ENCODE results near the gene ZFP36L2.

ZFP36L2 gene

GRCh38 chr2:43224131-43224570, 2.3 kb downstream of the ZFP36L2 start:
- DNase-seq (ENCODE audit: low read depth in 2 of 2): peak; percentile 58 to 65

GRCh38 chr2:43223521-43224001, 2.8 kb downstream of the ZFP36L2 start:
- DNase-seq (ENCODE audit: low read depth in 2 of 2): no peak

GRCh38 chr2:43222475-43223309, 3.7 kb downstream of the ZFP36L2 start:
- no peak for DNase-seq (ENCODE audit: low read depth in 2 of 2)

GRCh38 chr2:43221763-43222474, 4.5 kb downstream of the ZFP36L2 start:
- DNase-seq (ENCODE audit: low read depth in 2 of 2): peak in 1 of 2 donors; percentile 61

- DNase-seq (ENCODE audit: low read depth in 2 of 2): no peak
These were observed 5.2 kb downstream of the ZFP36L2 start for GRCh38 chr2:43221124-43221762.

GRCh38 chr2:43220760-43221123, 5.7 kb downstream of the ZFP36L2 start:
- DNase-seq (ENCODE audit: low read depth in 2 of 2): no peak

GRCh38 chr2:43220229-43220751, 6.1 kb downstream of the ZFP36L2 start:
- DNase-seq (ENCODE audit: low read depth in 2 of 2): no peak

- peak; percentile 65 to 68 for DNase-seq (ENCODE audit: low read depth in 2 of 2)
These were observed 6.8 kb downstream of the ZFP36L2 start for GRCh38 chr2:43219383-43220228.

GRCh38 chr2:43218702-43219382, 7.6 kb downstream of the ZFP36L2 start:
- DNase-seq (ENCODE audit: low read depth in 2 of 2): peak in 1 of 2 donors; percentile 41

- DNase-seq (ENCODE audit: low read depth in 2 of 2): no peak
These were observed 8.2 kb downstream of the ZFP36L2 start for GRCh38 chr2:43218155-43218701.

GRCh38 chr2:43217228-43218154, 8.9 kb downstream of the ZFP36L2 start:
- DNase-seq (ENCODE audit: low read depth in 2 of 2): no peak

GRCh38 chr2:43216629-43217028, 9.8 kb downstream of the ZFP36L2 start:
- DNase-seq (ENCODE audit: low read depth in 2 of 2): no peak

- DNase-seq (ENCODE audit: low read depth in 2 of 2): no peak
These were observed 10.6 kb downstream of the ZFP36L2 start for GRCh38 chr2:43215673-43216255.

GRCh38 chr2:43214253-43214652, 12.2 kb downstream of the ZFP36L2 start:
- DNase-seq (ENCODE audit: low read depth in 2 of 2): no peak

GRCh38 chr2:43212931-43213330, 13.5 kb downstream of the ZFP36L2 start:
- DNase-seq (ENCODE audit: low read depth in 2 of 2): no peak

GRCh38 chr2:43212216-43212835, 14.1 kb downstream of the ZFP36L2 start:
- no peak for DNase-seq (ENCODE audit: low read depth in 2 of 2)

GRCh38 chr2:43210467-43211303, 15.7 kb downstream of the ZFP36L2 start:
- DNase-seq (ENCODE audit: low read depth in 2 of 2): no peak

GRCh38 chr2:43210125-43210466, 16.3 kb downstream of the ZFP36L2 start:
- no peak for DNase-seq (ENCODE audit: low read depth in 2 of 2)

All from stimulated activated CD8-positive, alpha-beta memory T cell treated with anti-CD3 and anti-CD28 coated beads, Interleukin-2, amount 100 ng/mL, for 48 hours (primary cell).